Brain microvascular endothelial cell (primary cell): ENCODE data around the gene BARX2.

Experiments used
- DNase-seq: peaks from one replicate; pipeline ENCODE4 v3.0.0-alpha.2; 2020
- H3K27ac ChIP-seq: fragments of 250-450 bp; sonication (Bioruptor Pico); 2 replicates; pipeline ENCODE4 v1.5.1; 2020; ENCODE audit warnings: mild to moderate bottlenecking, moderate library complexity
- H3K27me3 ChIP-seq: fragments of 250-450 bp; sonication (Bioruptor Pico); replicated peaks from 2 replicates; pipeline ENCODE4 v1.5.1; 2020; ENCODE audit warnings: mild to moderate bottlenecking
- H3K36me3 ChIP-seq: fragments of 250-450 bp; sonication (Bioruptor Pico); replicated peaks from 2 replicates; pipeline ENCODE4 v1.5.1; 2020; ENCODE audit warnings: mild to moderate bottlenecking
- H3K4me3 ChIP-seq: 2 replicates; pipeline ENCODE4 v1.5.1; 2011; ENCODE audit warnings: low read depth, mild to moderate bottlenecking, control low read depth, low read length, moderate library complexity
- in situ Hi-C: cut with HindIII; loops from 2 replicates; pipeline ENCODE4 v1.10.0; 2017; ENCODE audit warnings: low sequenced_read_pairs, low pct_ligation_motif_present
- TF ChIP-seq, protein P1 (sequence below): IDR thresholded peaks from 2 replicates; pipeline ENCODE4 v1.5.1; 2011; ENCODE audit warnings: low read depth, mild to moderate bottlenecking, moderate library complexity, low read length, control low read depth, inconsistent platforms; ENCODE audit errors: missing control alignments

The BARX2 gene

DNA sequence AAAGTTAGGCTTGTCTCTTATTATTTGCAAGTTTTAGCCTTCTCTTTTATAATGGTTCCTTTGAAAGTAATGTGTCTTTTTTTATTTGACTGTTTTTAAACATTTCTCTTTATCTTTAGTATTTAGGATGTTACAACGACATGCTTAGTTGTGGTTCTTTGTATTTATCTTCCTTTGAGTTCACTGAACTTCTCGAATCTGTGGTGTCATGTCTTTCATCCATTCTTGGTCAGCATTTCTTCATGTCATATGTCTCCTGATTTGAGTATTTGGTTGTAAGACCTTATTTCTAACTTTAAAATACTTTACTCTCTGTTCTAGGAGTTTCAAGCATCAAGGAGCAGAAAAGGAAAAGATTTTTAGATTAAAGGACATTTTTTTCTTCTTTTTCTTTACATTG lies 15.9 kb upstream of the BARX2 start:
- in situ Hi-C loops: no loop called here
- no peak overlapping the region for H3K27ac ChIP-seq
- no peak for DNase-seq
- no peaks in the 10 kb centered on the region for H3K36me3 ChIP-seq
- no peaks in the 10 kb centered on the region for H3K27me3 ChIP-seq
- H3K4me3 ChIP-seq: no peak overlapping the region
- TF ChIP-seq, protein P1, sequence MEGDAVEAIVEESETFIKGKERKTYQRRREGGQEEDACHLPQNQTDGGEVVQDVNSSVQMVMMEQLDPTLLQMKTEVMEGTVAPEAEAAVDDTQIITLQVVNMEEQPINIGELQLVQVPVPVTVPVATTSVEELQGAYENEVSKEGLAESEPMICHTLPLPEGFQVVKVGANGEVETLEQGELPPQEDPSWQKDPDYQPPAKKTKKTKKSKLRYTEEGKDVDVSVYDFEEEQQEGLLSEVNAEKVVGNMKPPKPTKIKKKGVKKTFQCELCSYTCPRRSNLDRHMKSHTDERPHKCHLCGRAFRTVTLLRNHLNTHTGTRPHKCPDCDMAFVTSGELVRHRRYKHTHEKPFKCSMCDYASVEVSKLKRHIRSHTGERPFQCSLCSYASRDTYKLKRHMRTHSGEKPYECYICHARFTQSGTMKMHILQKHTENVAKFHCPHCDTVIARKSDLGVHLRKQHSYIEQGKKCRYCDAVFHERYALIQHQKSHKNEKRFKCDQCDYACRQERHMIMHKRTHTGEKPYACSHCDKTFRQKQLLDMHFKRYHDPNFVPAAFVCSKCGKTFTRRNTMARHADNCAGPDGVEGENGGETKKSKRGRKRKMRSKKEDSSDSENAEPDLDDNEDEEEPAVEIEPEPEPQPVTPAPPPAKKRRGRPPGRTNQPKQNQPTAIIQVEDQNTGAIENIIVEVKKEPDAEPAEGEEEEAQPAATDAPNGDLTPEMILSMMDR: no peak

DNA sequence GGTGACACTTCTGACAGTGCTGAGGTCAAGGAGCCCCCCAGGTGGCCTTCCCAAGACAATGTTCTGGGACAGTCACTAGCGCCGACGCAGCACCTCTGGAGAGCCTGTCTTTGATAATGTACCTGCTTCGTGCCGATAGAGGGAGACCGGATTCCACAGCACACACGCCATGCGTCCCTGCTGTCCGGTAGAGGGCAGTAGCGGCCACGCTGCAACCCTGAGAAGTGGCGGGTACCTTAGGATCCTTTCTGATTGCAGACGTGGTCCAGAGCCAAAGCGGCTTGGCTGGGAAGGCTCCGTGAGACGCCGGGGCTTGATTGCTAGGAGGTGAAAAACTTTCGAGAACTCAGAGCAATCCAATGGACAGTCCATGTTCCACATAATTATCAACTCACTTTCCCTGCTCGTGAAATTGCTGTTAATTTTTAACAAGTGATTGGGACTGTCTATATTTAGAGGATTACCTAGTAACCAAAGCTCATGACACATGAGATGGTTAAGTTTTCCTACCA lies 11.4 kb upstream of the BARX2 start:
- Histone ChIP-seq H3K36me3 (no peaks in the 10 kb centered on the region), H3K27ac (no peak overlapping the region), H3K4me3 (no peak overlapping the region), H3K27me3 (peaks cover 13% of the 10 kb centered on the region)
- DNase-seq: peak; percentile 71
- in situ Hi-C loops: no loop called here
- TF ChIP-seq, protein P1: peak; percentile 100

DNA sequence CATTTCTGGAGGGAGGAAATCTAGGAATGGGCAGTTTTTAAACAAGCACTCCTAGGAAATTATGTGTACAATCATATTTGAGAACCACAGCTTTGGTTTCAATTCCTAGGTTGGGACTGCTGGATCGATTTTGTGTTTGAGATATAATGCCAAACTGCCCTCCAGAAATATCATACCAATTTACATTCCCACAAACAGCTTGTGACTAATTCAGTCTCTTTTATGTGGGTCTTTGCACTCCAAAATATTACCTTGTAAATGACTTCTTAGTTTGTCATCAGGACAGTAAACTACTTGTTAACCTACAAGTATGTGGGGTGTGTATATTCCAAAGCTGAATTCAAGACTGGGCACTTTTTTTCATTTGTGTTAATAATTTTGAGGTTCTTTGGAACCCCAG lies 9.8 kb upstream of the BARX2 start:
- Histone ChIP-seq H3K36me3 (no peaks in the 10 kb centered on the region), H3K27me3 (peaks cover 30% of the 10 kb centered on the region), H3K27ac (no peak overlapping the region), H3K4me3 (no peak overlapping the region)
- TF ChIP-seq, protein P1: no peak
- in situ Hi-C loops: no loop called here
- no peak for DNase-seq

DNA sequence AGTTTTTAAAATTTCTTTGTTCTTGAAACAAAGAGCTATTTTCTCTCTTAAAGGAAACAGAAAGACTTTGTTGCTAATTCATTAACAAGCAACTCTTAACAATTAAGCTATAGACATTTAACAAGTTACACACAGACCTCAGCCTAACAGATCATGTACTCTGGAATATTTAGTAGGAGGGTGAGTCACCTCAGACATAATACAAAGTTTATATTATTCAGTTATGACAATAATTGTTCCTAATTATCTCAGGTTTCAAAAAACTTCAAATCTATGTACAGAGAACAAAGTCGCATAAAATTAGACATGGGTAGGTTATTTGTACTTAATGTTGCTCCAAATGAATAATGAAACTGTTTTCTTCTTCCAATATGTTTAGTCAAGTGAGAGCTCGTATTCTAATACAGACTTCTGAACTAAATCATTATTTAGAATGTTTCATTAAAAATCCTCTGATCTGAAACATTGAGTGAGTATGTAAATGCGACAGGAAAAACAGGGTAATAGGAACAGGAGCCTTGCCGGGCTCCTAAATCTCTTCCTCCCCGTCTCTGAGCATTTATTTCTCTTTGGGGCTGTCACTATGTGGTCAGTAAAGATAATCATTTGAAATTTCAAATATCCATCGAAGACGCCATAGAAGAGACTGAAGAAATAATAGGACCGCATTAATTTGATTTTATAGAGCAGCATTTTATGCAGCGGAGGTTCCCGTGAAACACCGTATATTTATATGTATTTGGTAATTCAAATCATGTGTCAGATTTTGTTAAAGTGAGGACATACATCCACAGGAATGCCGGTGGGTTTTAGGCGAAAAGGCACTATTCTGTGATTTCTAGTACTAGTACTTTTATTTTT lies 8.7 kb upstream of the BARX2 start:
- H3K36me3 ChIP-seq: no peaks in the 10 kb centered on the region
- TF ChIP-seq, protein P1: no peak
- H3K27me3 ChIP-seq: peaks cover 41% of the 10 kb centered on the region
- no peak overlapping the region for H3K4me3 ChIP-seq
- DNase-seq: no peak
- in situ Hi-C loops: no loop called here
- no peak overlapping the region for H3K27ac ChIP-seq

DNA sequence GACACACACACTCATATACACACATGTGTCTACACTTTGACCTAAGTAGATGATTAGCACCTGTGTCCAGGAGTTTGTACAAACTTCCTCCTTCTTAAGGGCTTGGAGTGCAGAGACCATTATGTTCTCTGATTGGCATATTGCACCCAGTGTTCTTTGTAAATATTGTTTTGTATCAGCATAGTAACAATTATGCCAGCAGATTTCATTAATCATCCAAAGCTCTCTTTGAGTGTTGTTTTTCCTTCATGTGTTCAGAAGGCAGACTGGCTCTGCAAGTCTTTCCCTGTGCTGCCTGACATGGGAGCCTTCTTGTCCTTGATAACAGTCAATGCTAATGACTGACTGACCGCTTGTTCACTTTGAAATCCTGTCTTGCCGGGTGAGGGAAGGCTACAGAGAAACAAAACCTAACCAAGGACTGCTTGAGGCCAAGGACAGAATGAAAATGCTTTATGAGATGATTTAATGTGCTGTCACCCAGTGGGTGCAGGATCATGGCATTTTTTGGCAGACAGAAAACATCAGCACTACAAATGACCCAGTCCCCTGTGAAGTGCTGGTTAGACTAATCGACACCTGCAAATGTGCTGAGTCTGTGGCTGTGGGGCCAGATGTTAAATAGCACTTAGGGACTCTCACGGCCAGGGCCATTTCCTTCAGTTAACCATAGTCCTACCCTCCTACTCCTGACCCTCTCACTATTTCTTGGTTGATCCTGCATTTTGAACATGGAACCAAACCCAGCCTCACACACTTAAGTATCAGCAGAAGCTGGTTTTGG lies 6.6 kb upstream of the BARX2 start:
- DNase-seq: no peak
- Histone ChIP-seq H3K36me3 (no peaks in the 10 kb centered on the region), H3K27me3 (peaks cover 62% of the 10 kb centered on the region), H3K4me3 (no peak overlapping the region), H3K27ac (no peak overlapping the region)
- in situ Hi-C loops: no loop called here
- TF ChIP-seq, protein P1: no peak
